Placental epithelial cell (primary cell): ENCODE measurements around the gene SHROOM2. TPM values are rescaled to one million over a fixed set of nuclear protein-coding genes. Genes with fewer than 3 reads are reported as not detected.

ENCODE experiments used
- small RNA-seq: library from RNA; depleted of rRNA; stranded (forward); fragments of <200 nt; gene quantifications from one replicate; pipeline ENCODE3, GENCODE V24; 2012
- total RNA-seq: library from RNA; depleted of rRNA; stranded (reverse); fragments of >200 nt; gene quantifications from 2 replicates; pipeline ENCODE4 v1.2.3, GENCODE V29; 2012

Gene SHROOM2
- 17.7 and 28.8 TPM in 2 replicates for total RNA-seq

GRCh38 chrX:9785944-9786797, at the start of gene SHROOM2:
TSS of gene SHROOM2 (plus strand) at chrX:9786429. CDS start at chrX:9786546, 117 bp downstream.

DNA sequence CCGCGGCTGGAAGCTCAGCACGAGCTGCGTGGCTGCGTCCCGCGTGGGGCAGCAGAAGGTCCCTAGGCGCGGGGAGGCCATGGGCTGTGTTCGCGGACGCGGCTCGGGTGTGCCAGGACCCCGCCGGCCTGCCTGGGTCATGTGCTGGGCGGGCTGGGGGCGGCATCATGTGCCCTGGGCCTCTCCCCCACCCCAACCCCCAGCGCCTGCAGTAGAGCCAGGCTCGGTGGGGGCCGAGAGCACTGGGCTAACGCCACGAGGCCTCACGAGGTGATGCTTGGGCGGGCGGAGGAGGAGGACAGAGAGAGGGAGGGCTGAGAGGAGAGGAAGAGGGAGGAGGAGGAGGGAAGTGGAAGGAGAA, 20.5 kb upstream of the SHROOM2 start, which contains the start of gene GPR143:
Gene GPR143 (minus strand): TSS at position 111 of the 361 bp plus-strand sequence. CDS start 30 bp downstream, at position 81.

GRCh38 chrX:9966775-9967408, 180.7 kb downstream of the SHROOM2 start, which contains the start of gene CLDN34:
TSS of gene CLDN34 (plus strand) at chrX:9967358. CDS start at chrX:9967358, 0 bp downstream.

Small RNA genes lying within 50 kb of the gene (small RNA-seq; reads per million reads assigned to genes)
- gene RF00019 = not detected

Other genes with a start within 250 kb of the SHROOM2 start
- gene GPR143, start 20.6 kb upstream of the SHROOM2 start, total RNA-seq = 5.9 and 17.5 TPM in 2 replicates
- gene CLDN34, start 180.9 kb downstream of the SHROOM2 start, total RNA-seq = not detected in 2 replicates